Activated gamma-delta T cell treated with anti-CD3 and anti-CD28 coated beads, Interleukin-2, amount 50 U/mL, for 16 hours (primary cell): ENCODE results near the gene SCAMP4.

Source experiments
- DNase-seq: peaks from one replicate; pipeline ENCODE4 v3.0.0-alpha.2; 2020; ENCODE audit warnings: low read depth

SCAMP4 gene

GRCh38 chr19:1957562-1958248, 52.5 kb downstream of the SCAMP4 start:
- DNase-seq: no peak

- no peak for DNase-seq
Measured at GRCh38 chr19:1959928-1960589, 54.9 kb downstream of the SCAMP4 start.

- DNase-seq: no peak
Measured at GRCh38 chr19:1961000-1961883, 56.0 kb downstream of the SCAMP4 start.

DNA sequence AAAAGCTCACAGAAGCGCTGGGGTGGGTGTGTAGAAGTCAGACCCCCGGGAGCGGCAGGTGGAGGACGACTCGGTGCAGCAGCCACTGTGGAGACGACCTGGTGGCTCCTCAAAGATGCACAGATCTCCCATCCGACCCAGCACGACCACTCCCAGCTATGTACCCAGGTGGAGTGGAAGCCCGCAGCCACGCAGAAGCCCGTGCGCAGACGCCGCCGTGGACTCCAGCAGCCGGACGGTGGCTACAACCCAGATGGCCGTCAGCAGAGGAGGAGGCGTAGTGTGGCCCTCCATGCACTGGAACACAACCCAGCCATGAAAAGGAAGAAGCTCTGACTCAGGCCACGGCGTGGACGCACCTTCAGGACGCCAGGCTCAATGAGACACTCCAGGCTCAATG, 57.5 kb downstream of the SCAMP4 start:
- no peak for DNase-seq

DNA sequence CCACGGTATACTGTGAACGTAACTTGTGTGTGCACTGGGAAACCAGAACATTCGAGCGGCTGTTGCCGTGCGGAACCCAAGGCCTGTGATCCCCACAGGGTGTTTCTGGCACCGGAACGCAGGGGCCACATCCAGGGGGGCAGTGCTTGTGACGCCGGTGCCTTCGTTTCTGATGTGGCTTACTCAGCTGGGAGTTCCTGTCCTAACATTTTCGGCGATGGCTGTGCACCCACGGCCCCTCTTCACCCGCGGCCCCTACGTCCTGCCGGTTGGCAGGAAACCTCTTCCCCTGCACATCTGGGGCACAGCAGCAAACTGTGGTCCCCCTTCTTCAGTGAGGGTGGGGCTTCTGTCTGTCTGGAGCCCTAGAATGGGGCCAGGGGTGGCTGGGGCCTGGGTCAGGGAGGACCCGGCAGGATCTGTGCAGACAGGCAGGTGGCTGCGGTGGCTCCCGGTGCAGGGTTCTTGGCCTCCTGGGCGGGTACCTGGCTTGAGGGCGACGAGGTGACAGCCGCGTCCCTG, 61.9 kb downstream of the SCAMP4 start:
- peak; percentile 17 for DNase-seq

DNA sequence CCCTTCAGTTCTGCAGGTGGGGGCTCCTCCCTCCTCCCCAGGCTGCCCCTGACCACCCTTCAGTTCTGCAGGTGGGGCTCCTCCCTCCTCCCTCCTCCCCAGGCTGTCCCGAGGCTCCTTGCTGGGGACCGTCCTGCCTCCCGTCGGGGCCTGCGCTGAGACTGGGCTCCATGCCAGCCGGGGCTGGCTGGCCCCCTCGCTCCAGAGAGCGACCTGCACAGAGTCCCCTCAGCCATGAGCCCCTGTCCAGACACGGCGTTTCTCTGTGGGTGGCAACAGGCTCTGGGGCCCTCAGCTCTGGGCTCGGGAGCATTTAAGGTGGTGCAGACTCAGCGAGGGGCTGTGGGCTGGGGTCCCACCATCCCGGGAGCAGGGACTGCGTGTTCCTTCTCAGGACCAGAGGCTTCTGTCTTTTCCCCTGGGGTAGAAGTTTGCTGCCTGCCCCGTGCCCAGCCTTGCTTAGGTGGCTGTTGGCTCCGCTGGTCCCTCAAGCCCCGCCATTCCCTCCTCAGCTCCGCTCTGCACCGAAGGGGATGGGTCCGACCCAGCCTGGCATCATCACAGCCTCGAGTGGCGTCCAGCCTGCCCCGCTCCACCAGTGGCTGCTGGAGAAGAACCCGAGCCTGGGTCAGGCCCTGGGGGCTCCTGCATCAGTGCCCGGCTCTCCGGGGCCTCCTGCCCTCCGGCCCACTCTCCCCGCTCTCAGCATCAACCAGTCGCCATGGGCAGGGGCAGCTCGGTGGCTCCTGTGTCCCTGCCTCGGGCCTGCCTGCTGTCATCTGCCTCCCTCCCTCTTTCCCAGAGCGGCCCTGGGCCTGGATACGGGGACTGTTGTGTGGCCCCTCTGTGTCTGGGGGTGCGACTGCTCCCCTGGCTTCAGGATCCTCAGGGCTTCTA, 63.3 kb downstream of the SCAMP4 start:
- no peak for DNase-seq

DNA sequence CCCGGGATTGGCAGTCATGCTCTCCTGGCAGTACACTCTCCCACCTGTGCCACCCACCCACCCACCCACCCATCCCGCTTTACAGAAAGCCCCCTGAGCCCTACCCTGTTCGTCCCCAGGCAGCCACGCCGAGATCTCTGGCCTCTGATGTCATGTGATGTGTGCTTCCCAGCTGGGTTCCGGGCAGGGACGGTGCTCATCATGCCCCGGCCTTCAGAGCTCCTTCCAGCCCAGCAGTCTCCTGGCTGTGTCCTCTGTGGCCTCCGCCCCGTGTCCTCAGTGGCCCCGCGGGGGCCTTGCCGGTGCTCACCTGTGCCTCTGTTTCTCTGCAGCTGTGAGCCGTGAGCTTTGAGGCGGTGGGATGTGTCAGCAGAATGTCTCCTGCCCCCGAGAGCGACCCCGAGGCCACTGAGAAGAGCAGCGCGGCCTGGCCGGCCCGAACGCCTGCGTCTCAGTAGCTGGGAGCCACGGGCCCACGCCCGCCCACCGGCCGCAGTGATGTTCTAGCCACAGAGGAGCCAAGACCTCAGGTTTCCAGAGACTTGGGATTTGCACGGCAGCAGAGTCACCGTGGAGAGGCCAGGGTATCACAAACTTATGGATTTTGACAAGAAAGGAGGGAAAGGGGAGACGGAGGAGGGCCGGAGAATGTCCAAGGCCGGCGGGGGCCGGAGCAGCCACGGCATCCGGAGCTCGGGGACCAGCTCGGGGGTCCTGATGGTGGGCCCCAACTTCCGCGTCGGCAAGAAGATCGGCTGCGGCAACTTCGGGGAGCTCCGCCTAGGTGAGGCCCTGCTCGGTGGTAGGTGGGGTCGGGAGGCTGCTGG, 64.2 kb downstream of the SCAMP4 start:
- no peak for DNase-seq

DNA sequence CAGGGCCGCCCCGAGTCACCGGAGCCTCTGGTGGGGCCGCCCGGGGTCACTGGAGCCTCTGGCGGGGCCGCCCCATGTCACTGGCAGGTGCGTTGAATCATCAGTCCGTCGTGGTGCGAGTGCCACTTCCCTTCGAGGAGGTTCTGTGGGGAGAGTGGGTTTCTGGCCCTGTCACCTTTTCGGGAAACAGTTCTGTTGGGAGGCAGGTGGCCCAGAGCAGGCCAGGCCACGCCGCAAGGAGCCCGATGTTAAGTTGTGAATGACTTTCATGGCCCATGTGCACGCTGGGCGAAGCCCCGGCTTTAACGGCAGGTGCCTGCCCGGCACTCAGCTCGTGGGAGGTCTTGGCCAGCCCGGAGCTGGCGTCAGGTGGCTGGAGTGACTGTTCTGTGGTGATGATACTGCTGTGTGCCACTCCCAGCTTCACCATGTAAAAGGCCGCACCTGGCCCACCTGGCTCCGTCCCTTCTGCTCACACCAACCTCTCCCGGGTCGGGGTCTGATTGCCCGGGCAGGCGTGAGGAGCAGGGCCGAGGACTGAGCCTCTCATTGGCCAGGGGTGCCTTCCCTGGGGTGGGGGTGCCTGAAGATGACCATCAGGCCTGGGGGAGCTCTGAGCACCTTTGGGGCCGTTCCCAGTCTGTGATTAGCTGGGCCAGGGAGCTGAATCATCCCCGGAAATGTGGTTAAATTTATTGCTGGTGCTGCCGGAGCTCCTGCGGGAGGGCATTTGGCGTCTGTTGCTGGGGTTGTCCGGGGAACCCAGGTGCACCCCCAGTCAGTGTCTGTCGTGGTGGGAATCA, 65.0 kb downstream of the SCAMP4 start:
- DNase-seq: no peak

DNA sequence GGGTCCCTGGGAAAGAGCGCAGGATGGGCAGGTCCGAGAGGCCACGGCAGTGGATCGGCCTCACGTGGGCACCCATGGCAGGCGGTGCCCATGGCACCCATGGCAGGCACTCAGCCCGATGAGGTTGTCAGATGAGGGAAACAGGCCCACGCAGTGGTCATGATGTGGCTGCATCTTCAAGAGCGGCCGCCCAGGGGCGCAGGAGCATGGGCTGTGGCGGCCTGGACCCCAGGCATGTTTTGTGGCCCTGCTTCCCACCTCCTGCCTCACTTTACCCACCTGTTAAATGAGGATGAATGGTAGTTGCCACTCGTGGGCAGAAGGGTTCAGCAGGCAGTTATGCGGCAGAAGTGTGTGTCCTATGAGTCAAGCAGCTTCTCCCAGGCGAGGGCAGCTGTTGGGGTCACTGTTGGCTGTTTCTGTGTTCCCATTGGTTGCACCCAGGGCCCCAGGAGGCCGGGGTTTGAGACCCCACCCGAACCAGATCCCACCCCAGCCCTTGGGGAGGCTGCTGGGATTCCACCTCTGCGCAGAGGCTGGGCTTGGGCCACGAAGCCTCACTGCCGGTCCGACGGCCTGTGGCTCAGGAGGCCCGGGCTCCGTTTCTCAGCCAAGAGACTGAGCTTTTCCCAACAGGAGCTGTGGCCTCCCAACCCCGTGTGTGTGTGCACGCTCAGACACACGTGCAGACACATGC, 65.8 kb downstream of the SCAMP4 start:
- DNase-seq: no peak

GRCh38 chr19:1974381-1975161, 69.4 kb downstream of the SCAMP4 start:
- DNase-seq: no peak

GRCh38 chr19:1975162-1975480, 69.9 kb downstream of the SCAMP4 start:
- DNase-seq: no peak
